ENCODE measurements around the gene NBR1.
"Not testable (repeated sequence)": the region's sequence is repeated elsewhere in the genome, so short reads cannot be mapped to it uniquely, and the experiment has no call there.

The NBR1 gene

GRCh38 chr17:43213545-43213944, 42.5 kb downstream of the NBR1 start:
- DNase-seq: no peak

- no peak for DNase-seq
These were observed 44.3 kb downstream of the NBR1 start for GRCh38 chr17:43215341-43215740.

DNA sequence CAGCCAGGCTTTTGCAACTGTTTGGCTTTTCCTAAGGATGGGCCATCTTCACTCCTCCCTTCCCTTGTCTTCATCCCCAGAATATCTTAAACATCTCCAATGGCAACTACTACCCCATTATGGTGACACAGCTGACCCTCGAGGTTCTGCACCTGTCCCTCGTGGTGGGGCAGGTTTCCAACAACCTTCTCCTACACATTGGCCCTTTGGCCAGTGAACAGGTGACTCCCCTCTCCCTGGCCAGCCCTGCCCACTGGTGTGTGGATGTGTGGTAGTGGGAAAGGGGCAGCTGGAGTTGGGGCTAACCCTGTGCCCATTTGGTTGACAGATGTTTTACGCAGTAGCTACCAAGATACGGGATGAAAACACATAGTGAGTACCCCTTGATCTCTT, 45.4 kb downstream of the NBR1 start:
- no peak for DNase-seq

- DNase-seq: no peak
These were observed 46.0 kb downstream of the NBR1 start for GRCh38 chr17:43216762-43217613.

- DNase-seq: no peak
These were observed 46.6 kb downstream of the NBR1 start for GRCh38 chr17:43217614-43218087.

DNA sequence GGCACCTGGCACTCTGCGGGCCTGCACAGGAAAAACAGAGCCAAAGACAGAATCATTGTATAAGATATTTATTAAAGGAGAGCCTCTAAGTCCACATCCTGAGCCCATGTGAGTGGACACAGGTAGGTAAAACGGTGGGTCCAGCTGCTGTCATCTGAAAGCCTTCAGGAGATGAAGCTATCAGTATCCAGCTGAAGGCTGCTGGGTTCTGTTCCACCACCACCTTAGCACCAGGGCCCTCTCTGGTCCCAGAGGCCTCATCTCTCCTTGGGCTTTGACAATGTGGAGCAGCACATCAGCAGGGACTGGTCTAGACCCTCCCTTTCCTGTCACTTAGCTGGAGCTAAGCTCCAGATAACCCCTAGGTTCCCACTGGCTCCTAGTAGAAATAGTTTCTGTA, 48.0 kb downstream of the NBR1 start:
- DNase-seq: no peak

DNA sequence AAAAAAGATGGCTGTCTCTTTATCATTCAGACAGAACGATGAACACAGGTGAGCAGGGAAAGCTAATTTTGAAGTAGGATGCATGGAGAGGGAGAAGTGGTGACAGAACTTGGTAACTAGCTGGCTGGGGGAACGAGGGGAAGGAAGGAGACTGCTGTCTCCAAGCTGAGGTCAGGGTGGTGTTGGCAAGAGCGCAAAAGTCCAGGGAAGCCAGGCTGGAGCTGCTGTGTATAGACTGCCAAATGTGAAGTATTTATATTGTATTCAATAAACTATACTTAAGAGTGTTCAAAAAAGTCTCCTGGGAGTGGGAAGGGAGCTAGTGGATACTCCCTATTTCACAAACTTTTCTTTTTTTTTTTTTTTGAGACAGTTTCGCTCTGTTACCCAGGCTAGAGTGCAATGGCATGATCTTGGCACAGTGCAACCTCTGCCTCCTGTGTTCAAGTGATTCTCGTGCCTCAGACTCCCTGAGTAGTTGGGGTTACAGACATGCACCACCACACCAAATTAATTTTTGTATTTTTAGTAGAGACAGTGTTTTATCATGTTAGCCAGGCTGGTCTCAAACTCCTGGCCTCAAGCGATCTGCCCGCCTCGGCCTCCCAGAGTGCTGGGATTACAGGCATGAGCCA, 48.8 kb downstream of the NBR1 start:
- DNase-seq: no peak

GRCh38 chr17:43220511-43221125, 49.6 kb downstream of the NBR1 start:
- DNase-seq: no peak

- no peak for DNase-seq
These were observed 53.2 kb downstream of the NBR1 start for GRCh38 chr17:43224146-43224705.

DNA sequence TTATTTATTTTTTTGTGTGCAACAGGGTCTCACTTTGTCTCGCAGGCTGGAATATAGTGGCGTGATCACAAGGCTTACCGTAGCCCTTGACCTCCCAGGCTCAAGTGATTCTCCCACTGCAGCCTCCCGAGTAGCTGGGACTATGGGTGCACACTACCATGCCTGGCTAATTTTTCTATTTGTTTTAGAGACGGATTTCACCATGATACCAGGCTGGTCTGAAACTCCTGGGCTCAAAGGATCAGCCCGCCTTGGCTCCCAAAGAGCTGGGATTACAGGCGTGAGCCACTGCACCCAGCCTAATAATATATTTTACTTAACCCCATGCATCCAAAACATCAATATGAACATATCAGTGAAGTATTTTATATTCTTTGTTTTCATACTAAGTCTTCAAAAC, 55.4 kb downstream of the NBR1 start:
- no peak for DNase-seq

DNA sequence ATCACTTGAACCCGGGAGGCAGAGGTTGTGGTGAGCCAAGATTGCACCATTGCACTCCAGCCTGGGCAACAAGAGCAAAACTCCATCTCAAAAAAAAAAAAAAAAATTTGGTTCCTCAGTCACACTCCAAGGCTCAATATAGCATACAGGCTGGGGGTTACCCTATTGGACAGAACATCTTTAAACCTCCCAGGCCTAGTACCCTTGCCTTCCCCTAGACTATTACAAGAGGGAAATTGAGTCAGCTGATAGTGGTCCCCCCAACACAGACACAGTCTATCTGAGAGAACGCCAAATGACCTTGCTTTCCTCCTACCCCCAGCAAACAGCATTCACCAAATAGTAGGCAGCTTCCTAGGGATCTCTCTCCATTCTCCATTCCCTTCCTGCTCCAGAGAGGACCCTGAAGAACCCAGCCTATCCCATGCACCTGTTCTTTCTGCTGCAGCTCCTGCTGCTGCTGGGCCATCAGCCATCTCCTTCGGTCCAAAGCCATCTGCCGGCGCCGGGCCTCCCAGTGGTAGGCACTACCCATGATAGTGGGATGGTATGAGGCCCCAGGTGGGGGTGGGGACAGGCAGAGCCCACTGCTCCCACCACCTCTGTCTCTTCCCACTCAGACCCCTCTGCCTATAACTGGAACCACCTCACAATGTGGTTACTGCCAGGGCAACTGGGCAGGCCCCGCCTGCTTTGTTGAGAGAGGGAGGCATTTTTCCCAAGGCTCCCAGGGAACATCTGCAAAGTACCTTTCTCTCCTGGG, 57.2 kb downstream of the NBR1 start, which contains the start of gene CCDC200:
CCDC200 (minus strand) TSS at position 604 of the 763 bp plus-strand sequence; CDS start at position 535, 69 bp downstream.
- not testable (repeated sequence) for DNase-seq

GRCh38 chr17:43231205-43232020, 60.4 kb downstream of the NBR1 start:
- DNase-seq: not testable (repeated sequence)

DNA sequence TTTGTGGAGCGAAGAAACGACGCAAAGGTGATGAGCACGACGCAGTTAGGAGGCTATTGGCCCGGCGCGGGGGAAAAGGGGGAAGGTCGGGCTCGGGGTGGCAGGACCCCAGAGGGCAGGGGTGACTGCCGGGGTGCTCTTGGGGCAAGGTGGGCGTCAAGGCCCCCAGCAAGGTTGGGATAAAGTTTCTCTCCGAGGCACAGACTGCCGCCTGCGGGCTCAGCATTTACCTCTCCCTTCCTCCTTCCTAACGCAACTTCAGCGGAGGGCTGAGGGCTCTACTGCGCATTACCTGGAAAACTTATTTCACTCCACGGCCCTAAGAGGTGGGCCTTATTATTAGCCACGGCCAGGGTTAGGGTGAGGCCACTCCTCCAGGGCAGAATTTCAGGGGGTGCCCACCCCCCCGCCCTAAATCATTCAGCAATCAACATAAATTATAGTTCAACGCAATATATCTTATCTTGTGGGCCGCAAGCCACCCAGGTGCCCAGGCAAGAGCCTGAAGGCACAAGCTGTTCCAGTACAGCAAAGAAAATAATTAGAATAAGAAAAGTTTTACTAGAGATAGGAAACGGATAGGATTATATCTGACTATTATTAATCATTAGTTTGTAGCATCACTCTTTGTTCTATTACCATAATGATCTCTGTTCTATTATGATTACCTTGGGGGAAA, 61.1 kb downstream of the NBR1 start:
- DNase-seq: not testable (repeated sequence)

DNA sequence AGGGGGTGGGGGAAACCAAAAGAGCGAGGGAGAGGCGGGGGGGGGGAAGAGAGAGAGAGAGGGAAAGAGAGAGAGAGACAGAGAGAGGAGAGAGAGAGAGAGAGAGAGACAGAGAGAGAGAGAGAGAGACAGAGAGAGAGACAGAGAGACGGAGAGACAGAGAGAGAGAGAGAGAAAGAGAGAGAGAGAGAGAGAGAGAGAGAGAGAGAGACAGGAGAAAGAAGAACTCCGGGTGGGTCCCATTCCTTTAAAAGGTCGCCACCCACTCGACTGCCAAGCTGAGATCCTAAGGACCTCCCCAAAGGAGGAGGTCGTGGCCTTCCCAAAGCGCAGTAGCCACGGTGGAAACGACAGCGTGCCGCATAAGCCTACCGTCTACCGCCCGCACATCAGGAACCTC, 62.2 kb downstream of the NBR1 start:
- DNase-seq: not testable (repeated sequence)

- DNase-seq: not testable (repeated sequence)
These were observed 62.9 kb downstream of the NBR1 start, which contains the start of gene RNU2-1 for GRCh38 chr17:43233877-43234276. RNU2-1 (minus strand) TSS chr17:43233977.

- DNase-seq: not testable (repeated sequence)
These were observed 68.6 kb downstream of the NBR1 start for GRCh38 chr17:43239597-43239996.

DNA sequence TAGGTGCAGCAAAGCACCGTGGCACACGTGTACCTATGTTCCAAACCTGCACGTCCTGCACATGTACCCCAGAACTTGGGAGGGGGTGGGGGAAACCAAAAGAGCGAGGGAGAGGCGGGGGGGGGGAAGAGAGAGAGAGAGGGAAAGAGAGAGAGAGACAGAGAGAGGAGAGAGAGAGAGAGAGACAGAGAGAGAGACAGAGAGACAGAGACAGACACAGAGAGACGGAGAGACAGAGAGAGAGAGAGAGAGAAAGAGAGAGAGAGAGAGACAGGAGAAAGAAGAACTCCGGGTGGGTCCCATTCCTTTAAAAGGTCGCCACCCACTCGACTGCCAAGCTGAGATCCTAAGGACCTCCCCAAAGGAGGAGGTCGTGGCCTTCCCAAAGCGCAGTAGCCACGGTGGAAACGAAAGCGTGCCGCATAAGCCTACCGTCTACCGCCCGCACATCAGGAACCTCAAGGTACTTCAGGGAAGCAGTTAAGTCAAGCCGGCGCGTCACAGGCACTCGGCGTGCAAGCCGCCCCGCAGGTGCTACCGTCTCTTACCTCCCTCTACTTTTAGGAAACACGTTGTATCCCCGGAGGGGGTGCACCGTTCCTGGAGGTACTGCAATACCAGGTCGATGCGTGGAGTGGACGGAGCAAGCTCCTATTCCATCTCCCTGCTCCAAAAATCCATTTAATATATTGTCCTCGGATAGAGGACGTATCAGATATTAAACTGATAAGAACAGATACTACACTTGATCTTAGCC, 69.8 kb downstream of the NBR1 start:
- DNase-seq: not testable (repeated sequence)

DNA sequence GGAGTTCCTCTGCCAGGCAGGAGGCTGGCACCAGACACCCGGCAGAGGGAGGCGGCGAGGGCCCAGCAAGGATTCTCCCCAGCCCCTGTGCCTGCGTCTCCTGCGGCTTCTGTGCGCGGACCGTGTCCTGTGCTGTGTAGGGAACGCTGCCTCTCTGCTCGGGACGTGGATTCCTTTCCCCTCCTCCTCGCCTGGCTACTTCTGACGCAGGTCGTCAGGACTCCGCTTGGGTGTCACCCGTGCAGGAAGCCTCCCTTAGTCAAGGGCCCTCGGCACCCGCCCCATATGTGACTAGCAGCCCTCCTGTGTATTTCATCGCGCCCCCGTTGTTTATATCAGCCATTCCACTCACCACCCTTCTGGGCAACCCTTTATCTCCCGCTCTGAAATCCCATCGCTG, 75.4 kb downstream of the NBR1 start:
- not testable (repeated sequence) for DNase-seq

Data from fibroblast of skin of back (primary cell).